HG02588 (cell line): ENCODE data around the gene RRP8.

Source experiments
- ATAC-seq: cut with Tn5 transposase; IDR thresholded peaks from one replicate; pipeline ENCODE4 v1.9.1; 2021; ENCODE audit warnings: mild to moderate bottlenecking, moderate library complexity; ENCODE audit not compliant: unreplicated experiment

RRP8 gene

DNA sequence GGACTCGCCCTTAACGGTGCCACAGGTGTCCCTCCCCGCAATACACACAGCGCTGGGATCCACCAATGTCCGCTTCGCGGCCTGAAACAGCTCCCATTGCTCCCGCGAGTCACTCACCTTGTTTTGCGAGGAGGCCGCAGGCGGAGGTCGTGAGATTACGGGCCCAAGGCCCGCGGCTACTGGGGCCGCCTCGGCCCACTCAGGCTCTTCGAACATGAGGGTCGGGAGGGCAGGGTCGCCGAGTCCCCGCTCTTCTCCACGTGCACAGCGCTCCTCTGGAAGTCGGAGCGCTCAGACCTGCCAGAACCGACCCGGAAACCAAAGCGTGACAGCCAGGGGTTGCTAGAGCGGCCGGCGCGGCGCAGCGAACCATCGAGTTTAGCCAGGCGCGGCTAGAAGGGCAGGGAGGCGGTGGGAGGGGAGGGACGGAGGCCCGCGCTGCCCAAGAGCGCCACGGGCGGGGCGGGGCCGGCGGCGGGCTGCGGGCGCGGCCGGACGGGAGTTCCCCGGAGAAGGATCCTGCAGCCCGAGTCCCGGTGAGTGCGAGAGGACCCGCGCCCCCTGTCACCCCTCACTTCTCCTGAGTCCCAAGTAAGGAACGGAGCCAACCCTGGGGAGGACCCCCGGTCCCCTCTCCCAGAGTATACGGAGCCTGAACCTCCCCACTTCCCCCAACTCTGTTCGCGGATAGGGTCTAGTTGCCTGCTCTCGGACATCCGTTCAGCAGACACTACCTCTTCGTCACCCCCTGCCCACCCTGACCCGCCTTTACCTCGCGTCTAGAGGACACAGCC, at the start of gene RRP8, which contains the start of gene ILK:
Gene RRP8, minus strand, starts transcription at position 330 of the 794 bp plus-strand sequence. Its CDS starts 114 bp downstream, at position 216.
Gene ILK, plus strand, starts transcription at position 488 of the 794 bp plus-strand sequence. CDS start 498 bp downstream, outside the sequence.
- ATAC-seq = peak; percentile 77

DNA sequence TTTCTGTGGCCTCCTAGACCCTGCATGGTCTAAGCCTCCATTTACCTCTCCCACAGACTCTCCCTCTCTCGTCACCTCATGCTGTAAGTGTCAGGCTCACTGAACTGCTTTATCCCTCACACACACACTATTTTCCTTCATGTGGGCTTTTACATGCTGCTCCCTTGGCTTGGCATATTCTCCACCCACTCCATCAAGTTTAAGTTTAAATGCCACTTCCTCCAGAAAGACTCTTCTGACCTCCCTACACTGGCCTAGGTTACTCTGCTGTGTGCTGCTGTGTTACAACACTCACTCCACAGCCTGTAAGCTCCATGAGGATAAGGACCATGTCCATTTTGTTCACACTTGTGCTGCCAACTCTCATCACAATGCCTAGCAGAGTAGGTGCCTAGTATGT, 49.7 kb upstream of the RRP8 start:
- no peak for ATAC-seq

DNA sequence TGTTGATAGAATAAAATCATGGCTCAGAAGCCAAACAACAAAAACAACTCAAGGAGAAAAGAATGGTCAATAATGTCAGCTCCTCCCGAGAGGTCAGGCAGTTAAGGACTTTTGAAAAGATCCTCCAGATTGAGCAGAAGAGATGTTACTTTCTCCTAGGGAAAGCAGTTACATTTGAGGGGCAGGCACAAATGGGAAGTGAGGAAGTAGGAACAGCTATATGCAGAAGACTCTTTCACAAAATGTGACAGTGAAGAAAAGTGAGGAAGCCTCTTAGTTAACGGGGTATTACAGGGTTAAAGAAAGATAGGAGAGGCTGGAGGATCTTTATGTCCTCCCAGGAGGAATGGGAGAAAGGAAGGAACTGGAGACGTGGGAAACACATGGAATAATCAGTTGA, 48.8 kb upstream of the RRP8 start:
- ATAC-seq = no peak

DNA sequence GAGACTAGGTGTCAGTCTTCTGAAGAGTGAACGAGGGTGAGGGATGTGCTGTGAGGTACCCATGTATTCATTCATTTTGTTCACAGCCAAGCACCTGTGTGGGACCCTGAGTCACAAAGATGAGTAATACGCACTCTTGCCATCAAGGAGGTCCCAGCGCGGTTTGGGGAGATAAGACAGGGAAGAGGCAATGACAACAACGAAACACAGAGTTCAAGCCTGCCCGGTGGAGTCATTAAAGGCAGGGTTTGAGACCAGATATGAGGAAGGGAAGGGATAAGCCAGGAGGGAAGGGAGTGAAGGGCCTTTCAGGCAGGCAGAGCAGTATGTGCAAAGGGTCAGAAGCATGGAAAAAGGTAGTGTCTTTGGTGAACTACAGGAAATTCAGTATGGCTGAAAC, 47.6 kb upstream of the RRP8 start:
- no peak for ATAC-seq

DNA sequence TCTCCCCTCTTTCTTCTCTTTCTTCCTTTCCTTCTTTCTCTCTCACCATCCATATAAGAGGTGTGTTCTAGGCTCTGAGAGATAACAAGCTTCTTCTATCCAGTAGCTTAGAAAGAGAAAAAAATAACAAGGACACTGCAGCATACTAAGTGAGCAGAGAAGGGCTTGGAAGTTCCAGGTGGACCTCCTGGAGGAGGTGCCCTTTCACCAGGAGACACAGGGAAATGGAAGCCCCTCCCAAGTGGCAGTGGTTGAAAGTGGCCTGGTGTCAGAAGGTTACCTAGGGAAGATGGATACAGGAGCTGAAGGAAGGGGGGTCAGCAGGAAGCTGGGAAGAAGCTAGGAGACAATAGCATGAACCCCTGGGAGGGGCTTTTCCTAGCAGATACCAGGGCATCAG, 46.7 kb upstream of the RRP8 start:
- ATAC-seq = no peak

DNA sequence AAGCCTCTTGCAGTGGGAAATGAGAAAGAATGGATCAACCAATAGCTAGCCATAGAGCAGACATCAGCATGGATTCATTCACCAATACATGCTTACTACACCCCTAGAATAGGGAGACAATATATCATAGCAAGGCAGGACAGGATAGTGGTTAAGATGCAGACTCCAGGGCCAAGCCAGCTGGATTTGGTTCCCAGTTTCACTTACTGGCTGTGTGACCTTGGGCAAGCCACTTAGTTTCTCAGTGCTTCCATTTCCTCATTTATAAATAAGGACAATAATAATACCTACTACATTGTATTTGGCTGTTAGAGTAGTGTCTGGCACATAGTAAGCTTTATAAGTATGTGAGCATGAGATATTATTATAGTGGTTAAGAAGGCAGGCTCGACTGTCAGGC, 45.1 kb upstream of the RRP8 start:
- ATAC-seq = no peak

DNA sequence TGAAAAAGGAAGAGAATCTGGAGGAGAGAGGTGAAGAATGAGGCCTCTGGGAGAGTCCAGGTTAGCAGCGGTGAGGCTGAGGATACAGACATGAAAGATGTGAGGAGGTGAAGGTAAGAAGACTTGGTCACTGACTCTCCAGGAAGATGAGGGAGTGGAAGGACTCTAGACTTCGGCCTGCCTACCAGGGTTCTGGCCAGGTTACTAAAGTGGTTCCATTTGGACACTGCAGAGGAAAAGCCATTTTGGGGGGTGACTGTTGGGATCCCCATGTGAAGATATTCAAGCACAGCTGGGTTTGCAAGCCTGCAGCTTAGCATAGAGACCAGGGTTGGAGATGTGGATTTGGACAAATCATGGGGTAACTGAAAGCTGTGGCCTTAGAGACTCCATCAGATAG, 44.4 kb upstream of the RRP8 start:
- ATAC-seq = no peak

DNA sequence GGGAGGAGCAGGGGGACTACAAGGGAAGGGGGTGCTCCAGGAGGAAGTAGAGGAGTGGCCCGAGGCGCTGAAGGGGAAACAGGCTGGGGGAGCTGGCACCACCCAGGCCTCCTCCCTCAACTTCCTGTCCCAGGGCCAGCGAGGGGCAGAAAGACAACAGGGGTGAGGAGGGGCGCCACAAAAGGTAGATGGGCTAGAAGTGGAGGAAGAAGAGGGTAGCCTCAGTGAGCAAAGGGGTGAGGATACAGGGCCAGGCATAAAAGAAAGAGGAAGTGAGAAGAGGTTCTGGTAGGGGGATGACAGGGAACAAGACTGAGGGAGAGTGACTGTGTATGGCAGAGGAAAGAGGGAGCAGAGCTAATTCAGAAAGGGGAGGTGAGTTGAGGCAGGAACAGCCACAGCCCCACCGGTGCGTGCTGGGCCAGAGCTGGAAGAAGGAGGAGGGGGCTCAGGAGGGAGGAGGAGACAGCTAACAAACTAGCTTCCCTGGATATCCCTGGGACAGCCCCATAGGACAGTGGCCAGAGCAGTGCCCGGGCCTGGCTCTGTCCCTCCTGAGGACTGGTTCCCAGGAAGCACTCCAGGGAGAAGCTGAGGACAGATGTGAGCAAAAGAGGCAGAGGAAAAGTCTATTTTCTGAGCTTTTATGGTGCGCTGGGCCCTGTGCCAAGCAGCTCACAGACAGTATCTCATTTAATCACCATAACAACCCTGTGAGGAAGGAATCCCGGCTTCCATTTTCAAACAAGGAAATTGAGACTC, 43.7 kb upstream of the RRP8 start:
- peak; percentile 91 for ATAC-seq

DNA sequence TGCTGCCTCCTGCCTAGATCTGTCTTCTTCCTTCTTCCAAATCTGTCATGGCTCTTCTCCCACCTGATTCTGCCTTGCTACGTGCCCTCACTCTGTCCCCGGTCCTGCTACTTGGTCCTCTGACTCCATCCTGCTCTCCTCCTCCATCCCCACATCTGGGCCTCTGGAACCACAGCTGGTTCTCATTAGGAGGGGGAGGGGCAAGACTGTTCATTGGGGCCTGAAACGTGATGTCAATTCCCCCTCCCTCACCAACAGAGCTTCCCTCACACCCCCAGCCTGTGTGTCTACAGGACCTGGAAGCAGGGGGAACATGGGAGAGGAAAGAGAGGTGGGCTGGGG, 43.1 kb upstream of the RRP8 start:
- no peak for ATAC-seq

DNA sequence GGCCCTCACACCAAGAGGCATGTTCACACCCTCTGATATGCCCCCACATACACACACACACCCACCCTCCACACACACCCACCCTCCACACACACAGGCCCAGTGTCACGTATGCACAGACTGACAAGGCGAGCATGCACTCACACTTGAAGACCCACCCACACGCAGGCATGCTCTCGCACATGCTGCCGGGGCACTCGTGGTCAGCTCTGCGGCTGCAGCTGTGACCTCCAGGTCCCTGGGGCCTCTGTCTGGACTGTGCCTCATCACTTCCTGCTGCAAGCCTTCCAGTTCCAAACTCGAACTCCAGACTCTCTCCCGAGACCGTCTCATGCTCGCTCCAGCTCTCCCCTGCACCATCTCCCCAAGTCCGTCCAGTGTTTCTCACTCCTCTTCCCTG, 42.7 kb upstream of the RRP8 start:
- no peak for ATAC-seq

DNA sequence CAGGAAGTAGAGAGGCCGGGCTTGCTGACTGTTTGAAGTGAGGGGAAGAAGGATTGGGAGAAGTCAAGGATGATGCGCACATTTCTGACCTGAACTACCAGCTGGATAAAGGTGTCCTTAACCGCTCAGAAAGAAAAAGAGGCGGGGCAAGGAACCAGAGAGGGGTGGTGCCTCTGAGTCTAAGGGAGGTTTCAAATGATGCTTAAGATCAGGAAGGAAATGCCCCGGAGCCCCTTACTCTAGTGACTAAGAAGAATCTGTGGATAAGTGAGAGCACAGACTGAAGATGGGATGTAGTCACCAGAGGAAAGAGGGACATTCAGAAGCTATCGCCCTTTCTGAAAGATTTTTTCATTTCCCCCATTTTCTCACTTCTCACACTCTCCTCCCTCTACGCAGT, 39.5 kb upstream of the RRP8 start:
- ATAC-seq = no peak

DNA sequence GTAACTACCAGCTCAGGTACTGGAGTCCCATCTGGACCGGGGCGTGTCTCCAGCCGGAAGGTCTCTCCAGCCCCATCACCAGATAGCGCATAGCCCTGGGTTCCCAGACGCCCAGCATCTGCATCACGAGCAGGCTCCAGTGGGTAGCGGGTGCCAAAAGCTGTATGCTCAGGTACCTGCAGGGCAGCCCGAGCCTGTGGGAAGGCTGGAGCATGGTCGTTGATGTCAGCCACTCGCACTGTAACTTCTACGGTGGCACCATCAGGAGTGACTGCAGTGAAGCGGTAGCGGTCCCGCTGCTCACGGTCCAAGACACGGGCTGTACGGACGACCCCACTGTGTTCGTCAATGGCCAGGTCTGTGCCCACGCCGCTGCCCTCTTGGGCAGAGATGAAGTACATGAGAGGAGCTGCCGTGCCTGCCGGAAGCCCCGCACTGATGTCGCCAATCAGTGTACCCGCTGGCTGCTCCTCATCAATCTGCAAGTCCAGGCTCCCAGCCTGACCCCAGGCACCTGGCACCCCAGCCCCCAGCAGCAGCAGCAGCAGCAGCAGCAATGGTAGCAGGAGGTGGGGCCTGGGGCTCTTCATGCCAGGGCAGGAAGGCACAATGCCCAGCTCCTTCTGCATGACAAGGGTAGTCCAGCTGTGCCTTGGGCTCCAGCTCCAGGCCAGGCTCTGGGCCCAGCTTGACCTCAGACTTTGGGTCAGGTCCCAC, 37.7 kb upstream of the RRP8 start:
- ATAC-seq = no peak

DNA sequence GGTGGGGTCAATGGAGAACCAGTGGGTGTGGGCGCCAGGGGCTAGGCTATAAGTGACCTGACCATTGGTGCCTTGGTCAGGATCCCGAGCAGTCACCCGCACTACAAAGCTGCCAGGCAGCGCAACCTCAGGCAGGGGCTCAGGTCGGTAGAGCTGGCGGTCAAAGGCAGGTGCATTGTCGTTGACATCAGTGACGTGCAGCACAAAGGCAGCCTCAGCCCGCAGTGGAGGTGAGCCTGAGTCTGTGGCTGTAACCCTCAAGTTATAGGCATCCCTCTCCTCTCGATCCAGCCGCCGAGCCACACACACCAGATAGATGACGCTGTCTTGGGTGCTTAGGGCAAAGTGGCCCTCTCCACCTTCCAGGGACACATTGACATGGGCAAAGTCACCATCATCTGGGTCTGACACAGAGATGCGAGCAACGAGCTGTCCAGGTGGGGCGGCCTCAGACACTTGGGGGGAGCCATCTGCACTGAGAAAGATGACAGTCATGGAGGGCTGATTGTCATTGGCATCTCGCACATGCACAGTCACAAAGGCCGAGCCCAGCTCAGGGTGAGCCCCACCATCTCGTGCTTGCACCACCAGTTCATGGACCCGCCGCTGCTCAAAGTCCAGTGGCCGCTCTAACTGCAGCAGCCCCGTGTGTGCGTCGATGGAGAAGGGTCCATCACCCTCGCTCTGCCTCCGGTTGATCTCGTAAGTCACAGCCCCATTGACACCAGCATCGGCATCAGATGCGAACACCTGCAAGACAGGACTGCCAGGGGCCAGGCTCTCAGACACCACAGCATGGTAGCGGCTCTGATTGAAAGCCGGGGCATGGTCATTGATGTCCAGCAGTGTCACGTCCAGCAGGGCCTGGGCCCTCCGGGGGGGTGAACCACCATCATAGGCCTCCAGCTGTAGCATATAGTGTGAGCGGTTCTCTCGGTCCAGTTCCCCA, 36.9 kb upstream of the RRP8 start:
- no peak for ATAC-seq

DNA sequence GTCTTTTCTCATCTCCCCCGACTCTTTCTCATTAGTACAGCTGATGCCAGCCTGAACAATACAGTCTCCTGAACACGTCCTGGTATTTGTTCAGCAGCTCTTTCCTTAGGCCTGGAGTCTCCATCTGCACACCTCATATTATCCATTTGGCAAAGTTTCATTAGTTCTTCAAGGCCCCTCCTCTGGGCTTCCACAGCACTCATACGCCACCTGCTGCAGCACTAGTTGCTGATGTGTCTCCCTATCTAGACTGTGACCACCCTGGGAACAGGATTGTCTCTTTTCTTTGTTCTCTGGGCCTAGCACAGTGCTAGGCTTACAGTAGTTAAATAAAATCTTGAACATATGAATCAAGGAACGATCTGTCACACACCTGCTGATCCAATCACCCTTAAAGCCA, 35.0 kb upstream of the RRP8 start:
- no peak for ATAC-seq

DNA sequence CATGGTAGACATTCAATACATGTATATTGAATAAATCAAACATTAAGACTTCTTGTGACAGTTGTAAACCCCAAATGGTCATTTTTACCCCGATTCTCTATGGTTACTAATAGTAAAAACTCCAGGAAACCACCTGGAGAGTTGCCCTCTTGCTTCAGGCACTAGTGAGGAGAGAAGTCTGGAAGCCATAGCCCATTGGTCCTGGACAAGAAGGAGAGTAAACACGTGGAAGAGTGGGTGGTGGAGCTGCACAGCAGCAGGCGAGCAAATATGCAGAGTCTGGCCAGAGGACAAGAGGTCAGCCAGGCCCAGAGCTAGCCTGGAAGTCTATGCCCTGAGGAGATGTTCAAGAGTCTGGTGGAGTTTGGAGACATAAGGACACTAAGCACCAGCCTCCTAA, 34.5 kb upstream of the RRP8 start:
- no peak for ATAC-seq

DNA sequence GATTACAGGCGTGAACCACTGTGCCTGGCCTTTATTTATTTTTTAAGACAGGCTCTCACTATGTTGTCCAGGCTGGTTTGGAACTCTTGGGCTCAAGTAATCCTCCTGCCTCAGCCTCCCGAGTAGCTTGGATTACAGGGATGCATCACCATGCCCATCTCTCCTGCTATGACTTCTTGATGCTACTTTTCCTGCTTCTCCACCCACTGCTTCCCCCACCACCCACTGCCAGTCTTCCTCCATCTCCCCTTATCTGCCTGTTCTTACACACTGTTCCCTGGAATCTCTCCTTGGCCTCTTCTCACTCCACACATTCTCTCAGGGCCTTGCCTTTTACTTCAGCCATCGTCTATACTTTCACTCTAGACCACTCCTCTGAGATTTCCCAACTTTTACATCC, 33.1 kb upstream of the RRP8 start:
- no peak for ATAC-seq

DNA sequence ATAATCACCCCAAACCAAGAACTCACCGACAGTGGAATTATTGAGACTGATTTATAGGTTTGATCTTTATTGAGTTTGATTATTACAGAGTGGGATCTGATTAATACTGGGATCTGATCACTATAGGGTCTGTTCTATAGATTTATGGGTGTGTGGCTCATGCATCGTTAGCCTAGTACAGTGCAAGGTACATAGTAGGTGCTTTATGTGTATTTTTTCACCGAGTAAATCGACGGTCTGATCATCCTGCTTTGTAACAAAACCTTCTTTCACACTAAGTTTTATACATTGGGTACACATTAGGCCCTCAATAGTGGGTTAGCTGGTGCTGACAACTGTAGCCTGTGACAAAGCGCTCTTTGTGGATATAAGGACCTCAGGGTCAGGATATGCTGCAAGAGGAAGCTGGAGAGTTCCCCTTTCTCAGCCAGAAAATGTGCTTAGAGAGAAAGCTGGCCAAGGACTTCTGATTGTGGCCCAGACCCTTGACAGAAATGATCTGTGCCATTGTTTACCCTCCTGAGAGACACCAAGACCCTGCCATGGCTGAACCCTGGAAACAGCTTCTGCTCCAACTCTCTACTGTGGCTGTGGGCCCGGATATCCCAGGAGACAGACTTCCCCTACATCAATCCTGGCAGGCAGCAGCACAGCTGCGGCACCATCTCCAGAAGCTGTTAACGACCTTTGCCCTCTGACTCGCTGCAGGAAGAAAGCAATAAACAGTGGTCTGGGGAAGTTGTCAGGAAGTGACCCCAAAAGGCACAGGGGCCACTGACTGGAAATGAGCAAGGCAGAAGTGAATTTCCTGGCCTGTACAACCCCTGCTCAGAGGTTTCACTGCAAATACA, 31.9 kb upstream of the RRP8 start:
- no peak for ATAC-seq

DNA sequence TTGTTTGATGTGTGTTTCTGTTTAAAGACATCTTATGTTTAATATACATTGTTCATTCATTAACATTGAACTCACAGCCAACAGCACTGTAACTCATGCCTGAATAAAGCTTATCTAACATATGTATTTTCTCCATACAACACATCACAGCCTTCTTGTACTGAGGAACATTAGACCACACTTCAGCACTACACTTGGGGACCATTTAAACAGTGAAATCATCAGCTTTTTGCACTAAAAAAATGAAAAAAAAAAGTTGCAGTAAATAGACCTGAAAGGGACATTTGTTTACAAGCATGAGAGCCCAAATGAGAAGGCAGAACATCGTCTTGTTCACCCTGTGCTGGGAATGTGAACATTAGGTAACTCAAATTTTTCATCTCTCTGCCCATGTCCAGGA, 31.1 kb upstream of the RRP8 start:
- no peak for ATAC-seq
